NCI-H2107 treated with DMSO at 0.1 percent for 48 hours (cell line): ENCODE results near the gene HTR4.
"Not testable (repeated sequence)": the region's sequence is repeated elsewhere in the genome, so short reads cannot be mapped to it uniquely, and the experiment has no call there.

Experiments used
- DNase-seq: peaks from one replicate; lab custom pipeline; 2025; ENCODE audit not compliant: unreplicated experiment; lab: John Stamatoyannopoulos, UW

HTR4 gene

GRCh38 chr5:148653836-148654781, at the start of gene HTR4:
TSS of gene HTR4 (minus strand) at chr5:148654527. CDS start at chr5:148637014, 17,513 bp downstream.
- DNase-seq, result no peak

GRCh38 chr5:148702019-148702596, 47.8 kb upstream of the HTR4 start:
- no peak for DNase-seq

- DNase-seq, result no peak
Measured at GRCh38 chr5:148699028-148699427, 44.7 kb upstream of the HTR4 start.

- DNase-seq, result no peak
Measured at GRCh38 chr5:148697809-148698196, 43.5 kb upstream of the HTR4 start.

GRCh38 chr5:148697180-148697808, 43.0 kb upstream of the HTR4 start:
- no peak for DNase-seq

- no peak for DNase-seq
Measured at GRCh38 chr5:148696187-148697036, 42.1 kb upstream of the HTR4 start.

GRCh38 chr5:148690945-148691344, 36.6 kb upstream of the HTR4 start:
- DNase-seq, result no peak

- DNase-seq, result no peak
Measured at GRCh38 chr5:148688787-148689186, 34.5 kb upstream of the HTR4 start.

GRCh38 chr5:148687871-148688270, 33.5 kb upstream of the HTR4 start:
- DNase-seq, result no peak

- no peak for DNase-seq
Measured at GRCh38 chr5:148687427-148687826, 33.1 kb upstream of the HTR4 start.

GRCh38 chr5:148686660-148687059, 32.3 kb upstream of the HTR4 start:
- no peak for DNase-seq

GRCh38 chr5:148685520-148686134, 31.3 kb upstream of the HTR4 start:
- no peak for DNase-seq

- DNase-seq, result no peak
Measured at GRCh38 chr5:148684528-148684927, 30.2 kb upstream of the HTR4 start.

- DNase-seq, result no peak
Measured at GRCh38 chr5:148683651-148684050, 29.3 kb upstream of the HTR4 start.

GRCh38 chr5:148682058-148683026, 28.0 kb upstream of the HTR4 start:
- no peak for DNase-seq

- DNase-seq, result no peak
Measured at GRCh38 chr5:148681157-148682057, 27.1 kb upstream of the HTR4 start.

GRCh38 chr5:148673704-148674103, 19.4 kb upstream of the HTR4 start:
- DNase-seq, result not testable (repeated sequence)

- no peak for DNase-seq
Measured at GRCh38 chr5:148666353-148666752, 12.0 kb upstream of the HTR4 start.
